GM18873 (cell line): ENCODE data around the gene MAD1L1.

Experiments used
- ATAC-seq: cut with Tn5 transposase; IDR thresholded peaks from one replicate; pipeline ENCODE4 v1.9.1; 2021; ENCODE audit warnings: mild to moderate bottlenecking, moderate library complexity, moderate number of reproducible peaks; ENCODE audit not compliant: unreplicated experiment, low FRiP score

MAD1L1 gene

GRCh38 chr7:2124604-2125345 is 108.0 kb downstream of the MAD1L1 start:
- no peak for ATAC-seq

DNA sequence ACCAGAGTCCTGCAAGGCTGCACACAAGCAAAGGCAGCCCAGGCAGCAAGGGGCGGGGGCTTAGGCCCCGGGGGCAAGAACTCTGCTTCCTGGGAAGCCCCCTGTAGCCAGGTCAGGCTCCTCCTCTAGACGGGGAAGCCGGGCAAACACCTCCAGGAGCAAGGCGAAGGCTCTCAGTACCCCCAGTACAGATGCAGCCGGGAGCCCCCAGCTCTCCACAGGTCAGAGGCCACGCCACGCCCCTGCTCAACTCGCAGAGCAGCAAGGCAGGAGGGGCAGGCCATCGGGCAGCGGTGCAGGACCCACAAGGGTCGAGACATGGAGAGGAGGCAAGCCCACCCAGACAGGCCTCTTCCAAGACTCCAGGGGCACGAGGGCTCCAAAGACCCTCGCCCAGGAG is 108.8 kb downstream of the MAD1L1 start:
- ATAC-seq = no peak

DNA sequence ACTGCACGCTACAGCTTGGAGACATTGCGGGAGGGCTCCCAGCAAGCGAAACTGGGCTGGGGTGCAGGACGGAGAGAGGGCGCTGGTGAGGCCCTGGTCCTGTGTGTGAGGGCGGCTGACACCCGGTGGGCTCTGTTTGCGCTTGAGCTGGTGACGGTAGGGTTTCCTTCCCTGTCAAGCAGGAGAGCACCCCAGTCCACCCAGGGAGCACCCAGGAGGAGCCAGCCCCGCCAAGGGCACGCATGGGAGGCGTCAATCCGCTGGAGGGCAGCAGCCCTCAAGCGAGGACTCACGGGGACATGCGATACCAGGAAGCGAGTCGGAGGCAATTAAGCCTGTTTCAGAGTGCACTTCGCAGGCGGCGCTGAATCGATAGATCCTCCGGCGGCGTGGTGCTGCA is 109.4 kb downstream of the MAD1L1 start:
- ATAC-seq = no peak

GRCh38 chr7:2122651-2123050 is 110.1 kb downstream of the MAD1L1 start:
- ATAC-seq = no peak

GRCh38 chr7:2120841-2121830 is 111.6 kb downstream of the MAD1L1 start:
- no peak for ATAC-seq

- no peak for ATAC-seq
Observed at GRCh38 chr7:2120251-2120660, 112.5 kb downstream of the MAD1L1 start.

GRCh38 chr7:2118630-2119190 is 114.0 kb downstream of the MAD1L1 start:
- no peak for ATAC-seq

DNA sequence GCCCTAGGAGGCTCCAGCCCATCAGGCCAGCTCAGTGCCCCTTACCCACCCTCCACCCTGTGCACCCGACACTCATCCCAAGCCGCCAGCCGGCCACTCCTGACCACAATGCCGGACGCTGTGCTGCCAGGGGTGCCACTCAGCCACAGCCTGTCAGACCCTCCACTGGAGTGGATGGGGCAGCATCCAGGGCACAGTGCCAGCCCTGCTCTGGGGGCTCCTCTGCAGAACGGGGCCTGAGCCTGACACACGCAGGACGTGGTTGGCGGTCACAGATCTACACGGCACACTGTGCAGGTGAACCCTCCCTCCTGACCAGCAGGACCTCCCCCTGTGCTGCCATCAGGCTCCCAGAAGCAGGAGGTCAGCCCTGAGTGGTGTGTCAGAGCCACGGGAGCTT is 114.7 kb downstream of the MAD1L1 start:
- no peak for ATAC-seq

- no peak for ATAC-seq
Observed at GRCh38 chr7:2117646-2118045, 115.1 kb downstream of the MAD1L1 start.

- no peak for ATAC-seq
Observed at GRCh38 chr7:2116989-2117591, 115.7 kb downstream of the MAD1L1 start.

DNA sequence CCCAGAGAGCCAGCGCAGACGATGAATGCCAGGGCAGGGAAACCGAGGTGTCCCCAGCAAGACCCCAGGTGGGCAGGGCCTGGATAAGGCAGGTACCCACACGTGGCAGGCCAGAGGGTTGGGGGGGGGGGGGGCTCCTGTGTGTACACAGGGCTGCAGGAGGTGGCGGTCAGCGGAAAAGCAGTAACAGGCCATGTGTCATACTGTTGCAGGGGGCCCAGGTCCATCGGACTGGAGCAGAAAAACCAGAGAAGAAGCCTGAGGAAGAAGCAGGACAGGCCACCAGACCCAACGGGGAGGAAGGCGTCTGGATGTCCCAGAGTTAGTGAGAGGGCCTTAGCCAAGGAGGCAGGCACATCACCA is 116.3 kb downstream of the MAD1L1 start:
- no peak for ATAC-seq

DNA sequence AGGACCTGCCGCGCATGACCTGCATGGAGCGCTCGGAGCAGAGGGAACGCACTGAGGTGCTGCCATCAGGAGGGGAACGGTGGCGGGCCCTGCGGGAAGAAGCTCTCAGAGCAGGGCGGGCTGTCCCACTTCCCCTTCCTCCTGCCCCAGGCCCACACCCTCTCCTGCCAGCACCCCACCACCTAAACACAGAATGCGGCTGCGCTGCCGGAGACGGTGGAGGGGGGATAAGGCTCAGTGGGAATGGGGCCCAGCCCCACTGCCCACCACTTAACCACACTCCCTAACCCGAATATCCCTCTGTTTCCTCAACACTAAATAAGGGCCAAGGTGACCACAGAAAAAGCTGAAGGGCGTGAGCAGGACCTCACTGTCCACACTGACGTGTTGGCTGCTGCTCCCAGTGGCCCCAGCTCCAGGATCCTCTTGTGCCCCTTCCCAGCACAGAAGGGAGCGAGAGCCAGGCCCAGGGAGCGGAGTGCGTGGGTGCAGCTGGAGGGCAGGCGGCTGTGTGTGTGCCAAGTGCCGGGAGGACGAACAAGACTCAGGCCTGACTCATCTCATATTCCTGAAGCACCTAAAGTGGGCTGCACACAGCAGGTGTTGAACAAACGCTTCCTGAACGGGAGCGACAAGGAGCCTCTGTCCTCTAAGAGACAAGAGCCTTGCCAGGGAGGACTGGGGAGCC is 116.8 kb downstream of the MAD1L1 start:
- ATAC-seq = no peak

DNA sequence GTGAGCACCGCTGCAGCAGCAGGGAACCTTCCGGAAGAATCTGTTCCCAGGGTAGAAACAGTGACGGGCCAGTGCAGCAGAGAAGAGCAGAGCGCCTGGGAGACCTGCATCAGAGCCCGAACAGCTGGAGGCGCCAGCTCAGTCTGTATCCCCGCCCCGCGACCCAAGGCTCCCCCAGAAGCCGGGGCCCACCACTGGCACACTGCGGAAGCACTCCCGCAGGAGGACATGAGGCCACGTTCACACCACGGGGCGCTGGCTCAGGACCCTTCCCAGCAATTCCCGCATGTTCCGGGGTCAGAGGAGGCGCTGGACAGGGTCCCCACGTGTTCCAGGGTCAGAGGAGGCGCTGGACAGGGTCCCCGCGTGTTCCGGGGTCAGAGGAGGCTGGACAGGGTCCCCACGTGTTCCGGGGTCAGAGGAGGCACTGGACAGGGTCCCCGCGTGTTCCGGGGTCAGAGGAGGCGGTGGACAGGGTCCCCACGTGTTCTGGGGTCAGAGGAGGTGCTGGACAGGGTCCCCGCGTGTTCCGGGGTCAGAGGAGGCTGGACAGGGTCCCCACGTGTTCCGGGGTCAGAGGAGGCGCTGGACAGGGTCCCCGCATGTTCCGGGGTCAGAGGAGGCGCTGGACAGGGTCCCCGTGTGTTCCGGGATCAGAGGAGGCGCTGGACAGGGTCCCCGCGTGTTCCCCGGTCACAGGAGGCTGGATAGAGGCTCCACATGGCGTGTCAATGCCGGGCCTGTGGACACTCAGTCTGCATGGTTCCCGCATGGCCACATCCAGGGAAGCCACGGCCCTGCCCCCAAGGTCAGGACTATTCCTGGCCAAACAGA is 117.6 kb downstream of the MAD1L1 start:
- ATAC-seq = no peak

DNA sequence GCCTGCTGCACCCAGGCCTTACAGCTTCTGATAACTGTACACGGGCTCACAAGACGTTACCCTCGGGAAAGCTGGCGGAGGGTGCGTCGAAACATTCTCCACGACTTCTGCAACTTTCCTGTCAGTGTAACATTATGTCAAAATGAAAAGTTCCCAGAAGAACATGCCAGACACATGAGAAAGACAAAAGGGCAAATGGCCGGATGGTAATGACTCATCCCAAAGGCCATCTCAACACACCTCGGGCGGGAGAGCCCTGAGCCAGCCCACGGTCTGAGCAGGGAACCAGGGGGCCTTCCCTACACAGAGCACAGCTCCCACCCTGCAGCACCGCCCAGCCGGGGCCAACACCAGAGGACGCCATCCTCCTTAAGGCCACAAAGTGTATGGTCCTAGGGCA is 118.7 kb downstream of the MAD1L1 start:
- ATAC-seq = no peak

GRCh38 chr7:2112261-2113198 is 120.2 kb downstream of the MAD1L1 start:
- no peak for ATAC-seq

- ATAC-seq = no peak
Observed at GRCh38 chr7:2111568-2111967, 121.2 kb downstream of the MAD1L1 start.

- ATAC-seq = no peak
Observed at GRCh38 chr7:2110610-2111396, 121.9 kb downstream of the MAD1L1 start.
